HG03342 (cell line): ENCODE results near the gene CST7.

Source experiments
- ATAC-seq: cut with Tn5 transposase; IDR thresholded peaks from one replicate; pipeline ENCODE4 v1.9.1; 2021; ENCODE audit warnings: mild to moderate bottlenecking, moderate library complexity; ENCODE audit not compliant: unreplicated experiment

CST7 gene

GRCh38 chr20:24963672-24964505, 14.8 kb downstream of the CST7 start:
- no peak for ATAC-seq

- no peak for ATAC-seq
Measured at GRCh38 chr20:24964506-24964840, 15.4 kb downstream of the CST7 start.

DNA sequence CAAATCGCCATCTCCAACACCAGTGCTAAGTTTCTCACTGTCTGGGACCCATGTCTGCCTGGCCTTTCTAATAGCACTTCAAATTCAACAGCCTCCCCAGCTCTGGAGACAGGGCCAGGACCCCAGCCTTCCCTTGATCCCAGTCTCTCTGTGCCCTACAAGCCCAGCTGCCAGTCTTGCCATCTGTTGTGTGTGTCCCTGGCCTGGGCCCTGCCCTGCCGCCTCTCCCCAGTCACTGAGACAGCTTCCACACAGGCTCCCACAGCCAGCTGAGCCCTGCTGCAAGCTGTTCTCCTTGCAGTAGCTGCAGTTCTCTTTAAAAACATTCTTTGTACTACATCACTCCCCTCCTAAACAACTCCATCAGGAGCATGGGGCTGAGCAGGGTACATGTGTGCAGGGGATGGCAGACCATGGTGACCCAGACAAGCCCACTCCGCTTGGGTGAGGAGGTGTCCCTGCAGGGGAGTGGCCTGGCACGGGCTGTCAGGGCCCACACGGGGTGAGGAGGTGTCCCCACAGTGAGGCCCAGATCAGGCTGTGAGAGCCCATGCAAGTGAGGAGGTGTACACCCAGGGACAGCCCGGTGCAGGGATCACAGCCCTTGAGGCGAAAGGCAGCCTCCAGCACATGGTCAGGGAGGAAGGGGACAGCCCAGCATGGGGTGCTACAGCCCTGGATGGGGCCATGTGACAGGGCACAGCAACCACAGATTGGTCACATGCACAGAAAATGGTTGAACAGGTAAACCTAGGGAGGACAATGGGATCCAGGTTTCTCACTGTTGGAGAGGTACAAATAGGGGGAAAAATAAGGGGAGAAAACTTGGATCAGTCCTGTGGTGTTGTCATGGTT, 16.2 kb downstream of the CST7 start:
- ATAC-seq = no peak

- ATAC-seq = no peak
Measured at GRCh38 chr20:24966317-24967012, 17.4 kb downstream of the CST7 start.

- no peak for ATAC-seq
Measured at GRCh38 chr20:24968278-24968800, 19.3 kb downstream of the CST7 start.

- ATAC-seq = no peak
Measured at GRCh38 chr20:24969186-24970029, 20.3 kb downstream of the CST7 start.

- ATAC-seq = no peak
Measured at GRCh38 chr20:24970030-24970553, 21.0 kb downstream of the CST7 start.

DNA sequence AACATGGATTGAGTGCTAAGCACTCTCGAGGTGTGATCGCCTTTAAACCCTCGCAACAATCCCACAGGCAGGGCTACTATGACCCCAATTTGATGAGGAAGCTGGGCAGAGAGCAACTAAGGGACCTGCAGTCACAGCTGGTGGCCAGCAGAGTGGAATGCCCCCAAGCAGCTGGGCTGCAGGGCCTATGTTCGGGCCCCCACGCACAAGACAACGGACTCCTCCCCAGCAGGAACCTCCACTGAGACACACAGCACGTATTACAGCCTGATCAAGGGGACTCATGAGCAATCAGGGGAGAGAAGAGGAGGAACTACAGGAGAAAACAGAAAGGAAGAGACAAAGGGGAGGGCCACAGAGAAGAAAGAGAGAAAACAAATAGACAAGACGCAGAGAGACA, 21.7 kb downstream of the CST7 start:
- no peak for ATAC-seq

GRCh38 chr20:24971376-24972101, 22.5 kb downstream of the CST7 start:
- no peak for ATAC-seq

DNA sequence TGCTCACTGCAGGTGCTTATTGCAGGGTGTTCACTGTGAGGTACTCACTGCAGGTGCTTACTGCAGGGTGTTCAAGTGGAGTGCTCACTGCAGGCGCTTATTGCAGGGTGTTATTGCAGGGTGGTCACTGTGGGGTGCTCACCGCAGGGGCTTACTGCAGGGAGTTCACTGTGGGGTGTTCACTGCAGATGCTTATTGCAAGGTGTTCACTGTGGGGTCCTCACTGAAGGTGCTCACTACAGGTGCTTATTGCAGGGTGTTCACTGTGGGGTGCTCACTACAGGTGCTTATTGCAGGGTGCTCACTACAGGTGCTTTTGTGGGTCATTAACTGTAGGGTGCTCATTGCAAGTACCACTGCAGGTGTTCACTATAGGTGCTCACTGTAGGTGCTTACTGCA, 23.3 kb downstream of the CST7 start:
- no peak for ATAC-seq

GRCh38 chr20:24977336-24977735, 28.3 kb downstream of the CST7 start:
- ATAC-seq = no peak

- ATAC-seq = no peak
Measured at GRCh38 chr20:24977797-24978196, 28.7 kb downstream of the CST7 start.

- no peak for ATAC-seq
Measured at GRCh38 chr20:24978513-24978912, 29.4 kb downstream of the CST7 start.

DNA sequence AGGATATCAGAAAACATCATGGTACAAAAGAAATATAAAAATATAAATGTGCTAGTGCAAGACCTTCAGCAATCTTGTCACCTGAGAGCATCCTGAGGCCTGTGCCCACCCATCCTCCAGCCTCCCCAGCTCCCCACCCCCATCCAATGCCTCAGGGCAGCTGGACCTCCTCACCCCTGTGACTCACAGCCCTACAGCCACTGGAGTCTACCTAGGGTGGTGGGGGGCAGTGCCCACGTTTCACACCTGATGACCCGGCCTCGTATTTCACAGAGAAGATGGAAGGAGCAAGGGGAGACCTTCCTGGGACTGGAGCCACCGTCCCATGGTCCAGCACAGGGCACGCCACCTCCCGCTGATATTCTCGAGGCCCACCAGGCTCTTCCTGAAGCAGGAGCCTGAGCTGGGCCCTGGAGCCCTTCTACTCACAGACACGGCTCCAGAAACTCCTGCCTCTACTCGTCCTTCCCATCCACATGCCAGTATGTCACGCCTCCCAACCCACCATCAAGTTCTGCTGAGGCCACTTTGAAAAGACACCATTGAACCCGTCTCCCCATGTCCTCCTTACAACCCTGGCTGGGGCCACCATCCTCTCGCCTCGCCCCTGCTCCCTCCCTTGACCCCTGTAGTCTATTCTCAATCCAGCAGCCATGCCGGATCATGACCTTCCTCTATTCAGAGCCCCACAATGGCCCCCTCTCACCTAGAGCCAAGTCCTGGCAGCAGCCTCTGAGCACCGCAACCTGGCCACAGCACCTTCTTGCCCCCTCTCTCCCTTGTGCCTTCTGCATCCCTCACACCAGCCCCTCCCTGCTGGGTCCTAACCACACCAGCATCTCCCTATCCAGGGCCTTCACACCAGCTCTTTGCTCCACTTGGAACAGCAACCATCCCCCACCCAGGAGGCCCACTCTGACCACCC, 30.2 kb downstream of the CST7 start:
- ATAC-seq = no peak

- no peak for ATAC-seq
Measured at GRCh38 chr20:24980291-24981053, 31.4 kb downstream of the CST7 start.

- ATAC-seq = no peak
Measured at GRCh38 chr20:24981282-24981681, 32.2 kb downstream of the CST7 start.

GRCh38 chr20:24981790-24982189, 32.7 kb downstream of the CST7 start:
- ATAC-seq = no peak

- ATAC-seq = no peak
Measured at GRCh38 chr20:24983896-24984295, 34.8 kb downstream of the CST7 start.
